Measurements from ENCODE around the gene BMP6. TPM values are rescaled to one million over a fixed set of nuclear protein-coding genes. Genes with fewer than 3 reads are reported as not detected.

The BMP6 gene
- total RNA-seq, 1 experiment from 2014 or later: 0.15 TPM

- H3F3A ChIP-seq (ENCODE audit: low read length, unreplicated experiment): no peaks in the 10 kb centered on the region
- H3K9me3 ChIP-seq (ENCODE audit: low read length): no peaks in the 10 kb centered on the region
- H4K20me1 ChIP-seq (ENCODE audit: low read length): no peaks in the 10 kb centered on the region
- H3K27me3 ChIP-seq (ENCODE audit: low read length): peaks cover 51% of the 10 kb centered on the region
- BruUV-seq (replicated peaks): no TSS peak
- no peak for ATAC-seq
- H3K27ac ChIP-seq (ENCODE audit: low read length): no peak overlapping the region
- intact Hi-C loops (cut with micrococcal nuclease): no loop called here
- H2AFZ ChIP-seq (ENCODE audit: low read length): no peak overlapping the region
- TF ChIP-seq EZH2phosphoT487 (IDR thresholded peaks at IDR 0.05; ENCODE audit: borderline replicate concordance, low read length) (no peak), CTCF (conservative IDR thresholded peaks at IDR 0.05; ENCODE audit: low read depth, low read length) (no peak), EZH2 (IDR thresholded peaks at IDR 0.05; ENCODE audit: low read length, unreplicated experiment) (no peak)
- H3K4me2 ChIP-seq (ENCODE audit: low read length): no peak overlapping the region
- no peaks in the 10 kb centered on the region for H3K79me2 ChIP-seq (ENCODE audit: low read length)
- ChIA-PET POLR2A (ENCODE audit: unreplicated experiment) (no interaction called here), CTCF (interaction anchor here (0.6 kb wide), 1 partner anchor 457 kb away, joined by 4 read pairs; no protein-coding TSS in a partner anchor)
- H3K4me1 ChIP-seq (ENCODE audit: insufficient read depth, low read length): no peaks in the 10 kb centered on the region
- H3K9ac ChIP-seq (ENCODE audit: low read length): no peak overlapping the region
- no peak overlapping the region for H3K4me3 ChIP-seq (ENCODE audit: low read length)
- no peaks in the 10 kb centered on the region for H3K36me3 ChIP-seq (ENCODE audit: low read depth, low read length)
- DNase-seq: no peak
- no peaks in the 10 kb centered on the region for H3K9me2 ChIP-seq (replicated peaks; ENCODE audit: low read length)
Measured at GRCh38 chr6:7805078-7805849, 79.4 kb downstream of the BMP6 start.

- no peak for TF ChIP-seq CTCF (conservative IDR thresholded peaks at IDR 0.05; ENCODE audit: low read depth, low read length)
- TF ChIP-seq EZH2 (IDR thresholded peaks at IDR 0.05; ENCODE audit: low read length, unreplicated experiment): no peak
- TF ChIP-seq EZH2phosphoT487 (IDR thresholded peaks at IDR 0.05; ENCODE audit: borderline replicate concordance, low read length): no peak
- Histone ChIP-seq H4K20me1 (ENCODE audit: low read length) (no peaks in the 10 kb centered on the region), H2AFZ (ENCODE audit: low read length) (no peak overlapping the region), H3K27ac (ENCODE audit: low read length) (no peak overlapping the region), H3K9me3 (ENCODE audit: low read length) (no peaks in the 10 kb centered on the region), H3K36me3 (ENCODE audit: low read depth, low read length) (no peaks in the 10 kb centered on the region), H3K4me2 (ENCODE audit: low read length) (no peak overlapping the region), H3K4me3 (ENCODE audit: low read length) (no peak overlapping the region), H3K9ac (ENCODE audit: low read length) (no peak overlapping the region), H3K79me2 (ENCODE audit: low read length) (no peaks in the 10 kb centered on the region), H3K27me3 (ENCODE audit: low read length) (peaks cover 56% of the 10 kb centered on the region), H3F3A (ENCODE audit: low read length, unreplicated experiment) (no peaks in the 10 kb centered on the region), H3K4me1 (ENCODE audit: insufficient read depth, low read length) (no peaks in the 10 kb centered on the region), H3K9me2 (replicated peaks; ENCODE audit: low read length) (no peaks in the 10 kb centered on the region)
- no TSS peak for BruUV-seq (replicated peaks)
- POLR2A ChIA-PET (ENCODE audit: unreplicated experiment): no interaction called here
- CTCF ChIA-PET: no interaction called here
- DNase-seq (no peak), ATAC-seq (no peak)
- intact Hi-C loops (cut with micrococcal nuclease): no loop called here
Measured at GRCh38 chr6:7805850-7806214, 79.9 kb downstream of the BMP6 start.

- Histone ChIP-seq H3K9me3 (ENCODE audit: low read length) (no peaks in the 10 kb centered on the region), H3K9ac (ENCODE audit: low read length) (no peak overlapping the region), H3K36me3 (ENCODE audit: low read depth, low read length) (no peaks in the 10 kb centered on the region), H3K9me2 (replicated peaks; ENCODE audit: low read length) (no peaks in the 10 kb centered on the region), H3F3A (ENCODE audit: low read length, unreplicated experiment) (no peaks in the 10 kb centered on the region), H2AFZ (ENCODE audit: low read length) (no peak overlapping the region), H3K4me1 (ENCODE audit: insufficient read depth, low read length) (no peaks in the 10 kb centered on the region), H3K4me2 (ENCODE audit: low read length) (no peak overlapping the region), H3K79me2 (ENCODE audit: low read length) (no peaks in the 10 kb centered on the region), H3K27ac (ENCODE audit: low read length) (no peak overlapping the region), H3K27me3 (ENCODE audit: low read length) (peaks cover 62% of the 10 kb centered on the region), H3K4me3 (ENCODE audit: low read length) (no peak overlapping the region), H4K20me1 (ENCODE audit: low read length) (no peaks in the 10 kb centered on the region)
- DNase-seq: peak; percentile 3
- ChIA-PET POLR2A (ENCODE audit: unreplicated experiment) (no interaction called here), CTCF (no interaction called here)
- TF ChIP-seq CTCF (conservative IDR thresholded peaks at IDR 0.05; ENCODE audit: low read depth, low read length) (no peak), EZH2 (IDR thresholded peaks at IDR 0.05; ENCODE audit: low read length, unreplicated experiment) (no peak), EZH2phosphoT487 (IDR thresholded peaks at IDR 0.05; ENCODE audit: borderline replicate concordance, low read length) (no peak)
- no TSS peak for BruUV-seq (replicated peaks)
- no peak for ATAC-seq
- intact Hi-C loops (cut with micrococcal nuclease): no loop called here
Measured at GRCh38 chr6:7806711-7807110, 80.8 kb downstream of the BMP6 start.

Data from PC-3 (cell line).